SU-DHL-6 (cell line): Measurements from ENCODE around the gene MYO7A.

Source experiments
- H2AFZ ChIP-seq: fragments of 200-600 bp; sonication (generic); 2 replicates; pipeline ENCODE4 v1.6.1; 2014; ENCODE audit warnings: low read depth, mild to moderate bottlenecking, moderate library complexity, mixed read lengths, antibody characterized with exemption, low read length; ENCODE audit not compliant: severe bottlenecking
- H3F3A ChIP-seq: fragments of 200-600 bp; shearing (Covaris generic); 2 replicates; pipeline ENCODE4 v1.6.0; 2016; ENCODE audit warnings: antibody characterized with exemption, mild to moderate bottlenecking; ENCODE audit not compliant: insufficient read depth
- H3K27ac ChIP-seq: fragments of 200-600 bp; sonication (generic); 2 replicates; pipeline ENCODE4 v1.5.1; 2016; ENCODE audit warnings: low read depth, mild to moderate bottlenecking, low read length, moderate library complexity, mixed read lengths
- H3K27me3 ChIP-seq: fragments of 200-600 bp; sonication (generic), shearing (Covaris generic); 2 replicates; pipeline ENCODE4 v1.6.0; 2014; ENCODE audit warnings: mild to moderate bottlenecking, low read length
- H3K36me3 ChIP-seq: fragments of 200-600 bp; sonication (generic); 2 replicates; pipeline ENCODE4 v1.6.1; 2014; ENCODE audit warnings: mild to moderate bottlenecking, low read length, mixed read lengths
- H3K4me2 ChIP-seq: fragments of 300-600, 200-600 bp; shearing (Covaris generic), sonication (generic); 2 replicates; pipeline ENCODE4 v1.6.0; 2014; ENCODE audit warnings: low read length, low read depth, mild to moderate bottlenecking; ENCODE audit not compliant: poor library complexity, severe bottlenecking
- H3K4me3 ChIP-seq: fragments of 200-600 bp; sonication (generic); 2 replicates; pipeline ENCODE4 v1.5.1; 2014; ENCODE audit warnings: antibody characterized with exemption, low read length, mild to moderate bottlenecking, mixed read lengths; ENCODE audit not compliant: insufficient read depth, poor library complexity, severe bottlenecking
- H3K79me2 ChIP-seq: fragments of 200-600 bp; sonication (generic); 2 replicates; pipeline ENCODE4 v1.6.1; 2014; ENCODE audit warnings: mild to moderate bottlenecking, low read length, moderate library complexity; ENCODE audit not compliant: insufficient read depth
- H3K9ac ChIP-seq: fragments of 200-600 bp; sonication (generic); 2 replicates; pipeline ENCODE4 v1.7.0; 2014; ENCODE audit warnings: mild to moderate bottlenecking, low read length
- H3K9me2 ChIP-seq: fragments of 200-600 bp; sonication (generic); replicated peaks from 2 replicates; pipeline ENCODE4 v1.6.1; 2014; ENCODE audit warnings: low read length; ENCODE audit not compliant: insufficient read depth
- H3K9me3 ChIP-seq: fragments of 200-600 bp; sonication (generic); 2 replicates; pipeline ENCODE4 v1.6.1; 2014; ENCODE audit warnings: low read length, mixed read lengths; ENCODE audit not compliant: insufficient read depth
- H4K20me1 ChIP-seq: fragments of 200-600 bp; sonication (generic); 2 replicates; pipeline ENCODE4 v1.6.1; 2014; ENCODE audit warnings: low read depth, mild to moderate bottlenecking, antibody characterized with exemption, low read length, moderate library complexity, mixed read lengths
- EZH2phosphoT487 ChIP-seq: fragments of 200-600 bp; sonication (generic), shearing (Covaris generic); conservative IDR thresholded peaks from 2 replicates; pipeline ENCODE4 v1.6.1; 2018; ENCODE audit warnings: mild to moderate bottlenecking, antibody characterized with exemption, low read length, moderate library complexity, mixed read lengths
- TF ChIP-seq, protein P1 (sequence below): fragments of 200-600 bp; sonication (generic); IDR thresholded peaks from one replicate; pipeline ENCODE4 v1.5.1; 2017; ENCODE audit warnings: antibody characterized with exemption, mild to moderate bottlenecking, low read length, moderate library complexity; ENCODE audit not compliant: insufficient read depth, poor library complexity, severe bottlenecking

Gene MYO7A

DNA sequence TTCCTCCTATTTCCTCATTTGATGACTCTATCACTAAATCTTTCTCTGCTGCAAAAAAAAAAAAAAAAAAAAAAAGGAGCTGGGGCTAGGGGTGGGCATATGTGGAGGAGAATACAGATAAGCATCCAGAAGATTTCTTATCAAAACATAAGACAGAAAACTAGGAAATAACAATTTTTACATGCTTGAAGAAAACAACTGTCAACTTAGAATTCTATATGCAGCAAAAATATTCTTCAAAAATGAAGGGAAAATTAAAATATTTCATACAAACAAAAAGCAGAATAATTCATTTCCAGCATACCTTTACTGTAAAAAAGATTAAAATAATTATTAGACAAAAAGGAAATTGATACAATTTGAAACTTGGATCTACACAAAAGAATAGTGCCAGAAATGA lies 134.8 kb downstream of the MYO7A start:
- no peaks in the 10 kb centered on the region; the same call in 1 of the 2 replicates for H3K9me3 ChIP-seq
- TF ChIP-seq, protein P1, sequence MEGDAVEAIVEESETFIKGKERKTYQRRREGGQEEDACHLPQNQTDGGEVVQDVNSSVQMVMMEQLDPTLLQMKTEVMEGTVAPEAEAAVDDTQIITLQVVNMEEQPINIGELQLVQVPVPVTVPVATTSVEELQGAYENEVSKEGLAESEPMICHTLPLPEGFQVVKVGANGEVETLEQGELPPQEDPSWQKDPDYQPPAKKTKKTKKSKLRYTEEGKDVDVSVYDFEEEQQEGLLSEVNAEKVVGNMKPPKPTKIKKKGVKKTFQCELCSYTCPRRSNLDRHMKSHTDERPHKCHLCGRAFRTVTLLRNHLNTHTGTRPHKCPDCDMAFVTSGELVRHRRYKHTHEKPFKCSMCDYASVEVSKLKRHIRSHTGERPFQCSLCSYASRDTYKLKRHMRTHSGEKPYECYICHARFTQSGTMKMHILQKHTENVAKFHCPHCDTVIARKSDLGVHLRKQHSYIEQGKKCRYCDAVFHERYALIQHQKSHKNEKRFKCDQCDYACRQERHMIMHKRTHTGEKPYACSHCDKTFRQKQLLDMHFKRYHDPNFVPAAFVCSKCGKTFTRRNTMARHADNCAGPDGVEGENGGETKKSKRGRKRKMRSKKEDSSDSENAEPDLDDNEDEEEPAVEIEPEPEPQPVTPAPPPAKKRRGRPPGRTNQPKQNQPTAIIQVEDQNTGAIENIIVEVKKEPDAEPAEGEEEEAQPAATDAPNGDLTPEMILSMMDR: no peak
- TF ChIP-seq EZH2phosphoT487: no peak
- H3F3A ChIP-seq: no peaks in the 10 kb centered on the region
- no peaks in the 10 kb centered on the region; the same call in 1 of the 2 replicates for H3K27me3 ChIP-seq
- H3K4me2 ChIP-seq: no peak overlapping the region
- H3K9ac ChIP-seq: no peak overlapping the region
- no peak overlapping the region for H3K4me3 ChIP-seq
- H3K79me2 ChIP-seq: no peaks in the 10 kb centered on the region
- H2AFZ ChIP-seq: no peak overlapping the region
- no peaks in the 10 kb centered on the region for H3K36me3 ChIP-seq
- no peaks in the 10 kb centered on the region for H3K9me2 ChIP-seq
- H3K27ac ChIP-seq: no peak overlapping the region
- no peaks in the 10 kb centered on the region for H4K20me1 ChIP-seq
